Spinal cord (tissue), 10 donors: ENCODE measurements around the gene KRTAP10-12. TPM values are rescaled to one million over a fixed set of nuclear protein-coding genes. Genes with fewer than 3 reads are reported as not detected.

Experiments used
- DNase-seq, 6 donors: peaks; one replicate each; pipeline versions ENCODE4 v3.0.0 to v3.0.0-alpha.2; 2013 to 2015; ENCODE audit warnings: low spot score in 6 of 6, low read depth in 4 of 6
- H3K27ac ChIP-seq: one replicate; pipeline ENCODE4 v1.5.1; 2013; ENCODE audit warnings: low read depth, low read length, control low read depth
- H3K27me3 ChIP-seq: one replicate; pipeline ENCODE4 v1.6.1; 2013; ENCODE audit warnings: low read length; ENCODE audit not compliant: control insufficient read depth, insufficient read depth
- H3K36me3 ChIP-seq: one replicate; pipeline ENCODE4 v1.6.1; 2013; ENCODE audit warnings: low read length; ENCODE audit not compliant: control insufficient read depth, insufficient read depth
- H3K4me1 ChIP-seq: one replicate; pipeline ENCODE4 v1.6.1; 2013; ENCODE audit warnings: low read length; ENCODE audit not compliant: control insufficient read depth, insufficient read depth
- H3K4me3 ChIP-seq: one replicate; pipeline ENCODE4 v1.5.1; 2013; ENCODE audit warnings: low read depth, low read length, control low read depth
- H3K9me3 ChIP-seq: one replicate; pipeline ENCODE4 v1.6.1; 2013; ENCODE audit warnings: low read length; ENCODE audit not compliant: control insufficient read depth, insufficient read depth
- WGBS: methylation state at CpG from one replicate; pipeline ENCODE4 v1.1.5; 2013; ENCODE audit warnings: missing lambda C conversion rate; ENCODE audit not compliant: insufficient coverage; 5-methylcytosine and 5-hydroxymethylcytosine counted together
- polyA plus RNA-seq, 2 donors: library from polyadenylated mRNA; unstranded; fragments of 120-200 nt; gene quantifications; one replicate each; pipeline ENCODE4 v1.2.1, GENCODE V29; 2013; ENCODE audit not compliant: insufficient read length in 2 of 2
- total RNA-seq, 2 donors: library from RNA; depleted of rRNA in 1 of 2; stranded (reverse); fragments of 120-200 nt in 1 of 2; fragments of >200 nt in 1 of 2; gene quantifications; one replicate each; pipeline versions ENCODE4 v1.2.3 to v1.2.4, GENCODE V29; 2013 to 2014
- donor health status: healthy.

KRTAP10-12 gene
- total and polyA plus RNA-seq, 4 donors, result not detected

GRCh38 chr21:44729336-44730027, 32.5 kb downstream of the KRTAP10-12 start:
- Histone ChIP-seq H3K9me3 (no peaks in the 10 kb centered on the region), H3K27me3 (no peaks in the 10 kb centered on the region), H3K36me3 (no peaks in the 10 kb centered on the region), H3K4me3 (no peak overlapping the region), H3K27ac (no peak overlapping the region), H3K4me1 (no peaks in the 10 kb centered on the region)
- no peak for DNase-seq
- 94% methylated on average over 21 of the region's 23 CpGs for WGBS

GRCh38 chr21:44730028-44730395, 33.0 kb downstream of the KRTAP10-12 start:
- Histone ChIP-seq H3K4me1 (no peaks in the 10 kb centered on the region), H3K27ac (no peak overlapping the region), H3K27me3 (no peaks in the 10 kb centered on the region), H3K36me3 (no peaks in the 10 kb centered on the region), H3K4me3 (no peak overlapping the region), H3K9me3 (no peaks in the 10 kb centered on the region)
- 94% methylated on average over 4 of the region's 7 CpGs for WGBS
- DNase-seq, result no peak

- Histone ChIP-seq H3K4me3 (no peak overlapping the region), H3K9me3 (no peaks in the 10 kb centered on the region), H3K27me3 (no peaks in the 10 kb centered on the region), H3K27ac (no peak overlapping the region), H3K36me3 (no peaks in the 10 kb centered on the region), H3K4me1 (no peaks in the 10 kb centered on the region)
- no peak for DNase-seq
- 74% methylated on average over 9 of the region's 9 CpGs for WGBS
These were observed 34.1 kb downstream of the KRTAP10-12 start for GRCh38 chr21:44730951-44731579.

- DNase-seq, result no peak
- Histone ChIP-seq H3K9me3 (peaks cover 5% of the 10 kb centered on the region), H3K27ac (no peak overlapping the region), H3K36me3 (no peaks in the 10 kb centered on the region), H3K4me1 (no peaks in the 10 kb centered on the region), H3K4me3 (no peak overlapping the region), H3K27me3 (no peaks in the 10 kb centered on the region)
- WGBS, result 94% methylated on average over 10 of the region's 10 CpGs
These were observed 35.3 kb downstream of the KRTAP10-12 start for GRCh38 chr21:44732263-44732662.

- H3K4me1 ChIP-seq, result no peaks in the 10 kb centered on the region
- H3K36me3 ChIP-seq, result no peaks in the 10 kb centered on the region
- no peak for DNase-seq
- H3K4me3 ChIP-seq, result no peak overlapping the region
- no peak overlapping the region for H3K27ac ChIP-seq
- H3K27me3 ChIP-seq, result no peaks in the 10 kb centered on the region
- peaks cover 11% of the 10 kb centered on the region for H3K9me3 ChIP-seq
- WGBS, result 84% methylated on average over 11 of the region's 11 CpGs
These were observed 36.0 kb downstream of the KRTAP10-12 start for GRCh38 chr21:44732956-44733355.

- Histone ChIP-seq H3K27me3 (no peaks in the 10 kb centered on the region), H3K4me3 (no peak overlapping the region), H3K9me3 (peaks cover 18% of the 10 kb centered on the region), H3K36me3 (no peaks in the 10 kb centered on the region), H3K4me1 (no peaks in the 10 kb centered on the region), H3K27ac (no peak overlapping the region)
- WGBS, result 84% methylated on average over 15 of the region's 21 CpGs
- DNase-seq, result no peak
These were observed 37.2 kb downstream of the KRTAP10-12 start for GRCh38 chr21:44734026-44734745.

- DNase-seq, result no peak
- Histone ChIP-seq H3K27ac (no peak overlapping the region), H3K4me1 (no peaks in the 10 kb centered on the region), H3K36me3 (no peaks in the 10 kb centered on the region), H3K27me3 (no peaks in the 10 kb centered on the region), H3K9me3 (peaks cover 18% of the 10 kb centered on the region), H3K4me3 (no peak overlapping the region)
- WGBS, result 96% methylated on average over 17 of the region's 17 CpGs
These were observed 37.9 kb downstream of the KRTAP10-12 start for GRCh38 chr21:44734841-44735240.

- Histone ChIP-seq H3K36me3 (no peaks in the 10 kb centered on the region), H3K27me3 (no peaks in the 10 kb centered on the region), H3K27ac (no peak overlapping the region), H3K4me3 (no peak overlapping the region), H3K4me1 (no peaks in the 10 kb centered on the region), H3K9me3 (peaks cover 18% of the 10 kb centered on the region)
- 77% methylated on average over 6 of the region's 6 CpGs for WGBS
- DNase-seq, result no peak
These were observed 38.8 kb downstream of the KRTAP10-12 start for GRCh38 chr21:44735821-44736220.

GRCh38 chr21:44736291-44737004, 39.5 kb downstream of the KRTAP10-12 start:
- no peak for DNase-seq
- H3K4me1 ChIP-seq, result no peaks in the 10 kb centered on the region
- H3K36me3 ChIP-seq, result no peaks in the 10 kb centered on the region
- H3K27ac ChIP-seq, result no peak overlapping the region
- H3K4me3 ChIP-seq, result no peak overlapping the region
- 92% methylated on average over 8 of the region's 8 CpGs for WGBS
- H3K27me3 ChIP-seq, result no peaks in the 10 kb centered on the region
- H3K9me3 ChIP-seq, result peaks cover 18% of the 10 kb centered on the region
